ENCODE results near the gene PRKAR1B. TPM values are rescaled to one million over a fixed set of nuclear protein-coding genes. Genes with fewer than 3 reads are reported as not detected.
A peak's percentile ranks its signal among the peaks of the same experiment; 100 is the strongest.

The PRKAR1B gene
- total RNA-seq, 1 experiment from 2014 or later = 62.0 TPM

DNA sequence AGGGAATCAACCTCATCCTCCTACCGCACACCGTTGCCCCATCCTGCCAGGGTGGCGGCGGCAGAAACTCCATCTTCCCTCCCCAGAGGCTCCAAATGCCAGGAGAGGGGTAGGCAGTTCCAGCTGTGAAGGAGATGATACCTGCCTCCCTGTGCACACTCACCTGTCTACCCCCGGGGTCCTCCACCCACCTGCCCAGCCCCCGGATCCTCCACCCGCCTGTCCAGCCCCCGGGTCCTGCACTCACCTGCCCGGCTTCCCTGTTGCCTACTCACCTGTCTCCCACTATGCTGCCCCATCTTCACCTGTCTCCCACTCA is 14.0 kb downstream of the PRKAR1B start:
- Histone ChIP-seq H3K4me3 (ENCODE audit: low read depth in 2 of 2, low read length in 2 of 2) (no peak overlapping the region), H3K27ac (ENCODE audit: low read length) (no peak overlapping the region), H3K4me1 (ENCODE audit: control insufficient read depth, insufficient read depth, low read length) (no peaks in the 10 kb centered on the region), H3K27me3 (ENCODE audit: control insufficient read depth, insufficient read depth, low read length) (no peaks in the 10 kb centered on the region), H3K9me3 (ENCODE audit: control insufficient read depth, insufficient read depth, low read depth, low read length) (no peaks in the 10 kb centered on the region), H3K36me3 (ENCODE audit: control insufficient read depth, insufficient read depth, low read length) (no peaks in the 10 kb centered on the region)
- POLR2A ChIA-PET = no interaction called here
- ATAC-seq (no peak), DNase-seq (ENCODE audit: low read depth, low spot score) (no peak)
- intact Hi-C loops (cut with micrococcal nuclease; ENCODE audit: unreplicated experiment) (no loop called here), in situ Hi-C loops (cut with HindIII; ENCODE audit: low pct_unique_long_range_greater_than_20kb, low sequenced_read_pairs) (no loop called here)
- TF ChIP-seq, protein P1, sequence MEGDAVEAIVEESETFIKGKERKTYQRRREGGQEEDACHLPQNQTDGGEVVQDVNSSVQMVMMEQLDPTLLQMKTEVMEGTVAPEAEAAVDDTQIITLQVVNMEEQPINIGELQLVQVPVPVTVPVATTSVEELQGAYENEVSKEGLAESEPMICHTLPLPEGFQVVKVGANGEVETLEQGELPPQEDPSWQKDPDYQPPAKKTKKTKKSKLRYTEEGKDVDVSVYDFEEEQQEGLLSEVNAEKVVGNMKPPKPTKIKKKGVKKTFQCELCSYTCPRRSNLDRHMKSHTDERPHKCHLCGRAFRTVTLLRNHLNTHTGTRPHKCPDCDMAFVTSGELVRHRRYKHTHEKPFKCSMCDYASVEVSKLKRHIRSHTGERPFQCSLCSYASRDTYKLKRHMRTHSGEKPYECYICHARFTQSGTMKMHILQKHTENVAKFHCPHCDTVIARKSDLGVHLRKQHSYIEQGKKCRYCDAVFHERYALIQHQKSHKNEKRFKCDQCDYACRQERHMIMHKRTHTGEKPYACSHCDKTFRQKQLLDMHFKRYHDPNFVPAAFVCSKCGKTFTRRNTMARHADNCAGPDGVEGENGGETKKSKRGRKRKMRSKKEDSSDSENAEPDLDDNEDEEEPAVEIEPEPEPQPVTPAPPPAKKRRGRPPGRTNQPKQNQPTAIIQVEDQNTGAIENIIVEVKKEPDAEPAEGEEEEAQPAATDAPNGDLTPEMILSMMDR (IDR thresholded peaks at IDR 0.05) = no peak
- TF ChIP-seq POLR2AphosphoS5 (IDR thresholded peaks at IDR 0.05; ENCODE audit: low read depth, low read length) (no peak), SIN3A (IDR thresholded peaks at IDR 0.05; ENCODE audit: borderline replicate concordance, insufficient read depth, low read depth, low read length) (no peak), TCF7L2 (IDR thresholded peaks at IDR 0.05; ENCODE audit: low read depth, low read length) (no peak)
- TF ChIP-seq, protein P2, sequence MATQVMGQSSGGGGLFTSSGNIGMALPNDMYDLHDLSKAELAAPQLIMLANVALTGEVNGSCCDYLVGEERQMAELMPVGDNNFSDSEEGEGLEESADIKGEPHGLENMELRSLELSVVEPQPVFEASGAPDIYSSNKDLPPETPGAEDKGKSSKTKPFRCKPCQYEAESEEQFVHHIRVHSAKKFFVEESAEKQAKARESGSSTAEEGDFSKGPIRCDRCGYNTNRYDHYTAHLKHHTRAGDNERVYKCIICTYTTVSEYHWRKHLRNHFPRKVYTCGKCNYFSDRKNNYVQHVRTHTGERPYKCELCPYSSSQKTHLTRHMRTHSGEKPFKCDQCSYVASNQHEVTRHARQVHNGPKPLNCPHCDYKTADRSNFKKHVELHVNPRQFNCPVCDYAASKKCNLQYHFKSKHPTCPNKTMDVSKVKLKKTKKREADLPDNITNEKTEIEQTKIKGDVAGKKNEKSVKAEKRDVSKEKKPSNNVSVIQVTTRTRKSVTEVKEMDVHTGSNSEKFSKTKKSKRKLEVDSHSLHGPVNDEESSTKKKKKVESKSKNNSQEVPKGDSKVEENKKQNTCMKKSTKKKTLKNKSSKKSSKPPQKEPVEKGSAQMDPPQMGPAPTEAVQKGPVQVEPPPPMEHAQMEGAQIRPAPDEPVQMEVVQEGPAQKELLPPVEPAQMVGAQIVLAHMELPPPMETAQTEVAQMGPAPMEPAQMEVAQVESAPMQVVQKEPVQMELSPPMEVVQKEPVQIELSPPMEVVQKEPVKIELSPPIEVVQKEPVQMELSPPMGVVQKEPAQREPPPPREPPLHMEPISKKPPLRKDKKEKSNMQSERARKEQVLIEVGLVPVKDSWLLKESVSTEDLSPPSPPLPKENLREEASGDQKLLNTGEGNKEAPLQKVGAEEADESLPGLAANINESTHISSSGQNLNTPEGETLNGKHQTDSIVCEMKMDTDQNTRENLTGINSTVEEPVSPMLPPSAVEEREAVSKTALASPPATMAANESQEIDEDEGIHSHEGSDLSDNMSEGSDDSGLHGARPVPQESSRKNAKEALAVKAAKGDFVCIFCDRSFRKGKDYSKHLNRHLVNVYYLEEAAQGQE (IDR thresholded peaks at IDR 0.05; ENCODE audit: insufficient read depth in 1 of 2, low read depth in 2 of 2, low read length in 1 of 2) = no peak
- no TSS peak for BruUV-seq (replicated peaks)
- CTCF ChIA-PET = no interaction called here

DNA sequence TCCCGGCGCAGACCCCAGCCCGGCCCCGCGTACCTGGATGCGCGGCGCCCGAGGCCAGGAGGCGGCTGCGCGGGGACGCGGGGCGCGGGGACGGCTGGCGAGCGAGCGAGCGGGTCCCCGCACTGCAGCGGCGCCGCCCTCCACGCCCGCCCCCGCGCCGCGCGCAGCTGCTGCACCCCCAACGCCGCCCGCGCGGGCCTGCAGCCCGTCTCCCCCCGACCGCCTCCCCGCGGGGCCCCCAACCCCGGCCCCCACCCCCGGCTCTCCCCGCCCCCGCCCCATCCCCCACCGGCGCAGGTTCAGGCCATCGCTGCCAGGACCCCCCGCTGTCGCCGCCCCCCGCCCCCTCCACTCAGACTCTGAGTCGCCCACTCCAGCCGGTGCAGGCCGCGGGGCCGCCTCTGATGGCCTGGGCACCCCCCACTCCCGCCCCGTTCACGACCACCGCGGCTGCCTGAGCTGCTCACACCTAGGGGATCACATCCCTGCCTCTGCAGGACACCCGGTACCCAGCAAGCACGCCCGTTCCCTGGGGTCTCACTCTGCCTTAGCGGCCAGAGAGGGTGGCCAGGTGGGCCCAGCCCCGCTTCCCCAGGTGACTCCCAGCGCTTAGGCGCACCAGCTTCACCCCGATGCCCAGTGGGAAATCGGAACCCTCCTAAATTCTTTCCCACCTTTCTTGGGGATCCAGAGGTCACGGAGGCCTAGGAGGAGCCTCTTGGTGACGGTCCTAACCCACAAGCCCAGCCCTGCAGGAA is 14.5 kb downstream of the PRKAR1B start:
- Histone ChIP-seq H3K4me1 (ENCODE audit: control insufficient read depth, insufficient read depth, low read length) (no peaks in the 10 kb centered on the region), H3K9me3 (ENCODE audit: control insufficient read depth, insufficient read depth, low read depth, low read length) (no peaks in the 10 kb centered on the region), H3K4me3 (ENCODE audit: low read depth in 2 of 2, low read length in 2 of 2) (peak overlapping the region in 1 of 2 experiments; percentile 26; a peak in 1 of 4 replicates), H3K36me3 (ENCODE audit: control insufficient read depth, insufficient read depth, low read length) (no peaks in the 10 kb centered on the region), H3K27me3 (ENCODE audit: control insufficient read depth, insufficient read depth, low read length) (no peaks in the 10 kb centered on the region), H3K27ac (ENCODE audit: low read length) (no peak overlapping the region)
- ATAC-seq (no peak), DNase-seq (ENCODE audit: low read depth, low spot score) (no peak)
- in situ Hi-C loops (cut with HindIII; ENCODE audit: low pct_unique_long_range_greater_than_20kb, low sequenced_read_pairs) (no loop called here), intact Hi-C loops (cut with micrococcal nuclease; ENCODE audit: unreplicated experiment) (no loop called here)
- ChIA-PET CTCF (no interaction called here), POLR2A (no interaction called here)
- no peak for TF ChIP-seq POLR2AphosphoS5 (IDR thresholded peaks at IDR 0.05; ENCODE audit: low read depth, low read length)
- no peak for TF ChIP-seq TCF7L2 (IDR thresholded peaks at IDR 0.05; ENCODE audit: low read depth, low read length)
- TF ChIP-seq, protein P2 (IDR thresholded peaks at IDR 0.05; ENCODE audit: insufficient read depth in 1 of 2, low read depth in 2 of 2, low read length in 1 of 2) = no peak
- TF ChIP-seq, protein P1 (IDR thresholded peaks at IDR 0.05) = no peak
- TF ChIP-seq SIN3A (IDR thresholded peaks at IDR 0.05; ENCODE audit: borderline replicate concordance, insufficient read depth, low read depth, low read length) = no peak
- BruUV-seq (replicated peaks) = no TSS peak
